Right lobe of liver (tissue), 6 donors: ENCODE data around the gene ADGRE1. TPM values are rescaled to one million over a fixed set of nuclear protein-coding genes. Genes with fewer than 3 reads are reported as not detected.

Source experiments
- ATAC-seq, 4 donors: fragments of 200-7000 bp; cut with Tn5 transposase; one replicate each; pipeline ENCODE4 v1.9.1; 2020; ENCODE audit warnings: mild to moderate bottlenecking in 4 of 4, moderate library complexity in 4 of 4
- DNase-seq, 3 donors: peaks; one replicate each; pipeline ENCODE4 v3.0.0-alpha.2; 2020
- H3K27ac ChIP-seq, 3 donors: fragments of 200-600 bp; one replicate each; pipeline ENCODE4 v1.8.0; 2022
- H3K27me3 ChIP-seq, 2 donors: fragments of 200-600 bp; one replicate each; pipeline ENCODE4 v1.8.0; 2022
- H3K36me3 ChIP-seq, 4 donors: fragments of 200-600 bp; sonication (generic) in 1 of 4; one replicate each; pipeline versions ENCODE4 v1.5.1 to v1.8.0; 2017 to 2022; ENCODE audit warnings: control low read depth in 1 of 4
- H3K4me1 ChIP-seq, 4 donors: fragments of 200-600 bp; sonication (generic) in 1 of 4; one replicate each; pipeline versions ENCODE4 v1.5.1 to v1.8.0; 2017 to 2022; ENCODE audit warnings: control low read depth in 1 of 4
- H3K4me3 ChIP-seq, 3 donors: fragments of 200-600 bp; one replicate each; pipeline ENCODE4 v1.8.0; 2022
- H3K9me3 ChIP-seq, 4 donors: fragments of 200-600 bp; sonication (generic) in 1 of 4; one replicate each; pipeline versions ENCODE4 v1.5.1 to v1.8.0; 2017 to 2022; ENCODE audit warnings: control low read depth in 1 of 4
- CTCF ChIP-seq, 4 donors: fragments of 200-600 bp in 3 of 4; fragments of 450-650 bp in 1 of 4; IDR thresholded peaks; one replicate each; pipeline versions ENCODE4 v1.5.1 to v1.8.0; 2016 to 2022; ENCODE audit warnings: antibody characterized with exemption in 4 of 4, mild to moderate bottlenecking in 2 of 4
- POLR2A ChIP-seq: fragments of 450-650 bp; IDR thresholded peaks from one replicate; pipeline ENCODE4 v1.6.1; 2017; ENCODE audit warnings: antibody characterized with exemption, mild to moderate bottlenecking
- WGBS: methylation state at CpG from one replicate; pipeline ENCODE4 v1.1.6; 2018; ENCODE audit warnings: low coverage, low lambda C conversion rate; ENCODE audit not compliant: insufficient coverage; ENCODE audit errors: missing lambda C conversion rate; 5-methylcytosine and 5-hydroxymethylcytosine counted together
- intact Hi-C, 2 donors: fragments of 100-400 bp; cut with DNase I; formaldehyde crosslinking; loops; one replicate each; pipeline versions ENCODE4 v1.11.2 to v1.14.1; 2022
- total RNA-seq, 6 experiments: library from RNA; depleted of rRNA in 2 of 6; stranded (reverse); fragments of >200 nt in 2 of 6; fragmentation: NEBNext Ultra II Directional in 3 of 6; extraction: Animal tissue kit (Norgen Biotek cat#: 25700) in 3 of 6; gene quantifications; one replicate each; pipeline versions ENCODE4 v1.1.0 to v1.2.4, GENCODE V29; 2016 to 2023
- donor health status: DM: no; HTN: yes; CAD: no.
- donor health status: DM: no; HTN: no; CAD: no.
- donor health status: DM: no; HTN: no; CAD: no.
- donor health status: DM: no; HTN: yes; CAD: no.
- donor health status: DM: no; HTN: yes; CAD: no.

Gene ADGRE1
- total RNA-seq, 6 experiments from 2014 or later, result 0.18 to 3.3 (median 0.75) TPM

GRCh38 chr19:6853868-6854267, 33.5 kb upstream of the ADGRE1 start:
- ATAC-seq, result no peak
- no peak for TF ChIP-seq CTCF (IDR thresholded peaks at IDR 0.05)
- no peak for TF ChIP-seq POLR2A
- intact Hi-C loops, result loop anchor here in 1 of 2 donors (10.0 kb wide), 2 partner anchors 109 to 199 kb away; no protein-coding TSS in a partner anchor
- Histone ChIP-seq H3K36me3 (no peaks in the 10 kb centered on the region), H3K9me3 (no peaks in the 10 kb centered on the region), H3K27me3 (no peaks in the 10 kb centered on the region), H3K27ac (no peak overlapping the region), H3K4me1 (no peaks in the 10 kb centered on the region), H3K4me3 (no peak overlapping the region)
- no peak for DNase-seq
- 80% methylated on average over 11 of the region's 11 CpGs for WGBS

- no peaks in the 10 kb centered on the region for H3K9me3 ChIP-seq
- no peaks in the 10 kb centered on the region for H3K36me3 ChIP-seq
- ATAC-seq (no peak), DNase-seq (no peak)
- no peaks in the 10 kb centered on the region for H3K27me3 ChIP-seq
- intact Hi-C loops, result loop anchor here in 1 of 2 donors (10.0 kb wide), 2 partner anchors 110 to 200 kb away; no protein-coding TSS in a partner anchor
- H3K4me3 ChIP-seq, result no peak overlapping the region
- no peak overlapping the region for H3K27ac ChIP-seq
- no peaks in the 10 kb centered on the region for H3K4me1 ChIP-seq
- WGBS, result 50% methylated on average over 2 of the region's 2 CpGs
- TF ChIP-seq POLR2A (no peak), CTCF (IDR thresholded peaks at IDR 0.05) (no peak)
These were observed 32.6 kb upstream of the ADGRE1 start for GRCh38 chr19:6854758-6855157.

- Histone ChIP-seq H3K27ac (no peak overlapping the region), H3K4me1 (no peaks in the 10 kb centered on the region), H3K27me3 (no peaks in the 10 kb centered on the region), H3K9me3 (no peaks in the 10 kb centered on the region), H3K4me3 (no peak overlapping the region), H3K36me3 (no peaks in the 10 kb centered on the region)
- TF ChIP-seq CTCF (IDR thresholded peaks at IDR 0.05) (no peak), POLR2A (no peak)
- intact Hi-C loops, result loop anchor here in 1 of 2 donors (10.0 kb wide), 2 partner anchors 112 to 202 kb away; no protein-coding TSS in a partner anchor
- DNase-seq (no peak), ATAC-seq (peak in 3 of 4 donors; percentile 13 to 37 (median 14))
- 28% methylated on average over 14 of the region's 14 CpGs for WGBS
These were observed 30.5 kb upstream of the ADGRE1 start for GRCh38 chr19:6856749-6857372.

- peaks cover 0 to 7% (median 0%) of the 10 kb centered on the region in 4 donors for H3K4me1 ChIP-seq
- H3K4me3 ChIP-seq, result no peak overlapping the region
- DNase-seq (no peak), ATAC-seq (no peak)
- no peaks in the 10 kb centered on the region for H3K36me3 ChIP-seq
- intact Hi-C loops, result loop anchor here (10.0 kb wide), 4 partner anchors 127 to 347 kb away; partner anchors contain the start of genes GPR108 (in 1 of the 2) and TRIP10 (in 1 of the 2)
- 0% methylated on average over 2 of the region's 10 CpGs for WGBS
- H3K27ac ChIP-seq, result no peak overlapping the region
- no peaks in the 10 kb centered on the region for H3K27me3 ChIP-seq
- H3K9me3 ChIP-seq, result no peaks in the 10 kb centered on the region
- no peak for TF ChIP-seq CTCF (IDR thresholded peaks at IDR 0.05)
- no peak for TF ChIP-seq POLR2A
These were observed 25.6 kb upstream of the ADGRE1 start for GRCh38 chr19:6861683-6862286.
